ENCODE results near the gene SPOCK1.

SPOCK1 gene

GRCh38 chr5:137054792-137055191 lies 444.3 kb downstream of the SPOCK1 start:
- DNase-seq = no peak

- no peak for DNase-seq
Observed at GRCh38 chr5:137054335-137054734, 444.8 kb downstream of the SPOCK1 start.

GRCh38 chr5:137051161-137051560 lies 448.0 kb downstream of the SPOCK1 start:
- DNase-seq = no peak

- no peak for DNase-seq
Observed at GRCh38 chr5:137040641-137041340, 458.3 kb downstream of the SPOCK1 start.

DNA sequence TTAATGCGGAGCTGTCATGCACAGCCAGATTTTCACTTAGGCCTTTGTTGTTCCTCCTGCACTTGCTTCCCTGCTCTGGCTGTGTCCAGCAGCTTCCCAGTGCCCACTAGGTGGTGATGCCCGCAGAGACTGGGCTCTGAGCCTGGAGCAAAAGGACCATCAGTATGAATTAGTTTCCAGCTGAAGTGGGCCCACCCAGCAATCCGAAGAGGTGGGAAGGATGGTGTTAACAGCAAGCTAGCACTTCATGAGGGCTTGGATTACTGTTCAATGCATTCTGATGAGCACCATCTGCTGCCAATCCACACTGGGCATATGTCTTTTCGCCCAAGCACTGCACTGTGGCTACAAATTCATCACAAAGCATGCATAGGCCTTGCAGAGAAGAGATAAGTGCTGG lies 459.1 kb downstream of the SPOCK1 start:
- no peak for DNase-seq

DNA sequence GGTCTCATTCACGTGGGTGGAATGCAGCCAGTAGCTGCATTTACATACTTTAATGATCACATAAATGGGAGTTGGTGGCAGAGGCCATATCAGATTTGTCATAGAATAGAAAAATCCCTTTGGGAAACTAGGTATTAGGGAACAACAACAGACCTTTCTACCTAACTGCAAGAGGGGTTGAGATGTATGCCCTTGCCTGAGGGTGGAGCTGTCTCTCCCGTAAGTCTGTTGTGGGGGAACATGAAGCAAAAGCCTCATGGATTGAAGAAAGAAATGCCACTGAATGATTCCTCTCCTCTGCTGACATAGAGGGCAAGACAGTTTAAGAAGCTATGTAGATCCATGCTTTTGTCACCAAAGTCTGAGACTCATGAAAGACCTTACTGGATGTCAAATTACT lies 461.3 kb downstream of the SPOCK1 start:
- DNase-seq = no peak

DNA sequence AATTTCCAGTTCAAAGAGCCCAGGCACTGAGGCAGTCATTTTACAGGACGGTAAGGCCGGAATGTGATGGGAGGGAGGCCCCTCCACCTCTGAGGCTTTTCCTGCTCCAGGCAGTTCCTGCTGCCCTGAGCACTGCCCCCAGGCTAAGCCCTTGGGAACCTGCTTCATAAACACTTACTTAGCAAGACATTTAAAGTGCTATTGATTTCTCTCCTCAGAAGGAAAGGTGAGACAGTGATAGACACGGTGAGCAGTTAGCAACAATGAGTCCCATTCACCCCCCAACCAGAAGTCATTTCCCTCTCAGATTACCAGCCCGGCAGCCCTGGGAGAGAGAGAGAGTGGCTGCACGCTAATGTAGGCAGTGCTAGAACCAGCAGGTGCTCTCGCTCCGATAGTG lies 462.5 kb downstream of the SPOCK1 start:
- DNase-seq = peak; percentile 83

DNA sequence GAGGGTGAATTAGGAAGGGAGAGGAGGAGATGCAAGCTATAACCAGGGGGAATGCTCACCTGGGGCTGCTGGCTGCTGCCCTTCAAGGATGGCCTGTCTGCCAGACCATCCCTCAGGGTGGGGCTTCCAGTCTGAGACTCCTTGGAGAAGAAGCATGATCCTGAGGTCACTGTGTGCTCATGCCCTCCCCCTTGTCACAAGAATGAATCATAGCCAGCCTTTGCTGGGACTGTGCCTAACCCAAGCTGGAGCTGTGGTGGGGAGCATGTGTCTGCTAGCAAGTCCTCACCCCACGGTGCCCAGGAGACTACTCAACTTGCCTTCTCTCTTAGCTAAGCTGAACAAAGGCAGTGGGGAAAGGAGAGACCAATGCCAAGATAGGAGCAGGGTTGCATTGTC lies 463.6 kb downstream of the SPOCK1 start:
- peak; percentile 65 for DNase-seq

DNA sequence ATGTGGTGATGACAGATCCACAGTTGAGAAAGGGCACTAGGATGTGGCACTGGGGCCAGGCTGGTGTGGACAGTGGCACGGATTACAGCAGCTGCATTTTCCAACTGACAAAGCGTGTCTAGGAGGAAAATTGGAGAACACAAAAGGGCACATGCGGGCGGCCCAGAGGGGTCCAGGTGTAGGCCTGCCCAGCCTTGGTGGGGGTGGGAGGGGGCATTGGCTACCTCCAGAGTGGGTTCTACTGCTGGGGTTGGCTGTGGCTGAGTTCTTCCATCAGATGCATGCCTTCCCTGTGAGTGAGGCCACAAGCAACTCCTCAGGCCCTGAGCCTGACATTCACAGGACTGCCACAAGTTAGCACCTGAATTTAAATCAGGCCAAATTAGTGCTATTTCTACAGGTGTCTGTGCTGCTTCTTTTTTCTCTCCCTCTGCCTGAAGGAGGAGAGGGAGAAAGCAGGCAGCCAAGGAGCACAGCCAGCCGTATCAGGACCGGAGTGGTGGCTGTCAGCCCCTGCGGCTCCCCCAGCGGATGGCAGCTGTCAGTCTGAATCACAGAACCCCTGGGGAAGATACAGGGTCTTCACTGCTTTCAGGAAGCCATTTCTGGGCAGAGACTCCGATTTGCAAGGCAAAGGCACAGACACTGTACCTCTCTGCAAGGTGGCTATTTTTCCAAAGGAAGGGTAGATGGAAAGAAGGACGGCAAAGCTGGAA lies 464.2 kb downstream of the SPOCK1 start:
- no peak for DNase-seq

DNA sequence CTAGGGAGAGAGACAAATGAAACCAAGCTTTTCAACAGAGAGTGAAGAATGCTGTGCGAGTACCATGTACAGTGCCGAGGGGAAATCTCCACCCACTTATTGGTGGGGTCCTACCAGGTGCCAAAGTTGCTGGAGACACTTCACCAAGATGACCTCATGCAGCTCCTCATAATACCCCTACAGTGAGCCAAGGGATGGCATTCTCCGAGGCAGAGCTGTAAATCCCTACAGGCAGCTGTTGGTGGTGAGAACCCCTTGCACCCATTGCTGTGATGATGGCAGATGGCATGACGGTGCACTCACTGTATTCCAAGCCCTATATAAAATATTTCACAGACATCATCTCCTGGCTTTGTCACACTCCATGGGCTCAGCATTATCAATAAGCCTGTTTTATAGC lies 464.9 kb downstream of the SPOCK1 start:
- DNase-seq = no peak

- no peak for DNase-seq
Observed at GRCh38 chr5:137032929-137033328, 466.2 kb downstream of the SPOCK1 start.

GRCh38 chr5:137027758-137028157 lies 471.4 kb downstream of the SPOCK1 start:
- no peak for DNase-seq

DNA sequence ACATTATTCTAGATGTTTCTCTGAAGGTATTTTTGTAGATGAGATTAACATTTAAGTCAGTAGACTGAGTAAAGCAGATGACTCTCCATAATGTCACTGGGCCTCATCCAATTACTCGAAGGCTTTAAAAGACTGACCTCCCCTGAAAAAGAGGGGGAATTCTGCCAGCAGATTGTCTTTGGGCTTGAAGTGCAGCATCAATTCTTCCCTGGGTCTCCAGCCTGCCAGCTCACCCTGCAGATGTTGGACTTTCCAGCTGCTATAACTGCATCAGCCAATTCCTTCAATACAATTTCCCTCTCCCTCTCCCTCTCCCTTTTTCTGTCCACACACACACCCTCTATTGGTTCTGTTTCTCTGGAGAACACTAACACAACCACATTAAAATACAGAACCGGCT lies 472.8 kb downstream of the SPOCK1 start:
- no peak for DNase-seq

DNA sequence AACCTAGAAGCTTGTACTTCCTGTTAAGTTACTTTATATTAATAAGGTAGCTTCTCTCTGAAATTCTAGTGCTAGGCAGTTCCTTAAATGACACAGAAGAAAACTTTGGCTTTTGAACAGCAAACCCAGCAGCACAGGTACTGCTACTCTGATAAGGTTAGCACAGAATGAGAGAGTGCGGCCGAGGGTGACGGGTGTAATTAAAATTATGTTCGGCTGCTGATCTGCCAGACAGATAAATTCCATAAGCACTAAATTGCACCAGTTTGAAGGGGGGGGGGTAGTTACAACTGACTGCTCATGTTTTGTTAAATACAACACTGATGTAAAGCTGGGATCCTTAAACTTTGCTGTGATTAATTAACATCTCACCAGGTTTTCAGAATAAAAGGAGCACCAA lies 475.1 kb downstream of the SPOCK1 start:
- DNase-seq = no peak

GRCh38 chr5:137023371-137023770 lies 475.8 kb downstream of the SPOCK1 start:
- no peak for DNase-seq

DNA sequence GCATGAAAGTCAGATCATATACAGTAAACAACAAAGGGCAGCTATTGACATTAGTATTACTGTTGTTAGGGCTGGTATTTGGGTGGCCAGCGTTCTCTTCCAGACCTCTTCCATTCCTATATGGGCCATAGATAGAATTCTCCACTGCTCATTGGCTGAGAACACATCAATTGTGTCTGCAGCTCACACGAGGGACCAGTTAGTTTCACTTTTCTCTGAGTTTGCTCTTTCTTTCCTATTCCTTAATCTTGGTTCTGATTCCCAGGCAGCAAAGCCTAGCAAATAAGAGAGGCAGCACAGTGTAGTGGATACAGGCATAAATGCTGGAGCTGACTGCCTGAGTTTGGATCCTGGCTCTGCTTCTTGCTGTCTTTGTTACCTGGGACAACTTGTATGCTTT lies 476.4 kb downstream of the SPOCK1 start:
- DNase-seq = no peak

GRCh38 chr5:137022043-137022442 lies 477.1 kb downstream of the SPOCK1 start:
- no peak for DNase-seq

- no peak for DNase-seq
Observed at GRCh38 chr5:137019229-137019628, 479.9 kb downstream of the SPOCK1 start.

DNA sequence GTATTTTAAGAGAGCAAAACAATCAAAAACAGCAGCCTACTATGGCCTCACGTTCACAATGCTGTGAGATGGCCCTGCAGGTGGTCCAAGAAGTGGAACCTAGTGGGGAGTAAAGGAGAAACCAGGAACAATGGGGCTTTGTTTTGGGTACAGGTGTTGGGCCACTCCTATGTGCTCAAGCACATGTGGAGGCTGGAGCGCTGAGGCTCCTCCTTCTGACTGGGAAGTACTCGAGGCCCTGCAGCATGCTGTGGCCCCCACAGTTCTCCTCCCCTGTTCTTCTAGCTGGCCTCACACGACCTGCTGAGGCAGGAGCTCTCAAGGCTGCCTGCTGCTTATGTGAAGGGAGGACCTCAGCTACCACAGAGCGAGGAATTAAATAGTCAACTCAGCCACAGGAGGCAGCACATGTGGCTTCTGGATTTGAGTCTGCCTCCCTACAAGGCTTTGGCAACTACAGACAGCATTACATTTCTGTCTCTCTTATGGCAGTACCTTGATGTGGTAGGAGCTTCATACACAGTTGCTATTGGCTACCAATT lies 482.3 kb downstream of the SPOCK1 start:
- no peak for DNase-seq

DNA sequence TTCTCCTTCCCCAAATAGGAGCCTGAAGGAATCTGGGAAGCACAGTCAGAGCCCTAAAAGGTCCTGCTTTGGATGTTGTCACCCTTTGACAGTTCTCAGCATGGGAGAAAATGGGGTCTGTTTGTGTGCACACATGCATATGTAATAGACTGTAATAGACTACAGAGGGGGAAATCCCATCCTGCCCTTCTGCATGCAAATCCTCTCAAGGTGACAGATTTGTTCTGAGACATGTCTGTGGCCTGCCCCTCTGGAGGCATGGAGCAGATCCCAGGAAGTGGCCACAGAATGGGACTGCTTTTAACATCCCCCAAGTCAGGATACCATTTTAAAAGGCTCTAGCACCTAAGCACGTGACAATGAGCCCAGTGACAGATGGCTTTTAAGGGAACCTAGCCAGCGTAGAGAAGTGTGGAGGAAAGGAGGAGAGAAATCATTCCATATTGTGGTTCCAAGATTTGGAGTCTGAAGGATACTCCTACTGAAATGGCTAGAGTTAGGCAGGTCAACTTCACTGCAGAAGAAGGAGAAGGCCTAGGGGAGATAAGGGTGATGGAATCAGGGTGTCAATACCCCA lies 483.5 kb downstream of the SPOCK1 start:
- DNase-seq = no peak

DNA sequence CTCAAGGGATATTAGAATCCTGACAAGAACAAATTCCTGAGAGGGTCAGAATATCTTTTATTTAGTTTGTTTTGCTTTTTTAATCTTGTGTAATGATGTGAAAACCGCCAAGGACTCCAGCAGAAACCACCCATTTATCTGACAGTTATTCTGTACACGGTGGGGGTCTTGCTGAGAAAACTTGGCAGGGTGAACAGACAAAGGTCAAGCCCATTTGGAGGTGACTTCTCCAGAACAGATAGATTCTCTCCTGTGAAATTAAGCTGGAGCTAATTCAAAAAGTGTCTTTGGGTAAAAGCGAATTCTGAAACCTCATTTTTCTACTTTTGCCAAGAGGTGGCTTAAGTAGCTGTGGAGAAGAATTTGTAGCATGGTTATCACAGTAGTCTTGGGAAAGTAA lies 484.4 kb downstream of the SPOCK1 start:
- no peak for DNase-seq

DNA sequence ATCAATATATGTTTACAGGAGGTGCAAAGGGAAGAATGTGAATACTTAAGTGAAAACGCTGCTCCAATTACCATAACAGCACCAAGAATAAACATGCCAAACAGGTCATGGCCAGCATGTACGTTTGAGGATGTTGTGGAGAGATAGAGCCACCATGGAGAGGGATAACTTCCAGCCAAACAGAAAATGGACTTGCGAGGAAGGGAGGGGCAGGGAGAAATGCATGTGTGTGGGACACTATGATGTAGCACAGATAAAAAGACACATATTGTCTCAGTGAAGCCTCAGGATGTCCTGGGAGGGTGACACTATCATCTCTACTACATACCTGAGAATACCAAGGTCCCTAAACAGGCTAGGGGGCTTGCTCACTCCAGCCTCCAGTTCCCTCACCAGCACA lies 488.9 kb downstream of the SPOCK1 start:
- no peak for DNase-seq

- DNase-seq = no peak
Observed at GRCh38 chr5:137004279-137004678, 494.8 kb downstream of the SPOCK1 start.

GRCh38 chr5:137001026-137001569 lies 498.0 kb downstream of the SPOCK1 start:
- DNase-seq = no peak
